ENCODE data around the gene IGFLR1.

GRCh38 chr19:35785339-35785627 is 43.0 kb upstream of the IGFLR1 start:
- TF ChIP-seq POLR2A (IDR thresholded peaks at IDR 0.05) = no peak
- TF ChIP-seq, protein P1, sequence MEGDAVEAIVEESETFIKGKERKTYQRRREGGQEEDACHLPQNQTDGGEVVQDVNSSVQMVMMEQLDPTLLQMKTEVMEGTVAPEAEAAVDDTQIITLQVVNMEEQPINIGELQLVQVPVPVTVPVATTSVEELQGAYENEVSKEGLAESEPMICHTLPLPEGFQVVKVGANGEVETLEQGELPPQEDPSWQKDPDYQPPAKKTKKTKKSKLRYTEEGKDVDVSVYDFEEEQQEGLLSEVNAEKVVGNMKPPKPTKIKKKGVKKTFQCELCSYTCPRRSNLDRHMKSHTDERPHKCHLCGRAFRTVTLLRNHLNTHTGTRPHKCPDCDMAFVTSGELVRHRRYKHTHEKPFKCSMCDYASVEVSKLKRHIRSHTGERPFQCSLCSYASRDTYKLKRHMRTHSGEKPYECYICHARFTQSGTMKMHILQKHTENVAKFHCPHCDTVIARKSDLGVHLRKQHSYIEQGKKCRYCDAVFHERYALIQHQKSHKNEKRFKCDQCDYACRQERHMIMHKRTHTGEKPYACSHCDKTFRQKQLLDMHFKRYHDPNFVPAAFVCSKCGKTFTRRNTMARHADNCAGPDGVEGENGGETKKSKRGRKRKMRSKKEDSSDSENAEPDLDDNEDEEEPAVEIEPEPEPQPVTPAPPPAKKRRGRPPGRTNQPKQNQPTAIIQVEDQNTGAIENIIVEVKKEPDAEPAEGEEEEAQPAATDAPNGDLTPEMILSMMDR (IDR thresholded peaks at IDR 0.05) = no peak
